Esophagus squamous epithelium (tissue), 4 donors: Measurements from ENCODE around the gene ARHGAP42.

ENCODE experiments used
- POLR2A ChIP-seq, 4 donors: fragments of 450-650 bp; IDR thresholded peaks; one replicate each; pipeline ENCODE4 v1.6.1; 2017; ENCODE audit warnings: antibody characterized with exemption in 4 of 4, mild to moderate bottlenecking in 4 of 4, moderate library complexity in 3 of 4
- TF ChIP-seq, protein P1 (sequence below), 6 experiments: fragments of 450-650 bp in 4 of 6; fragments of 200-600 bp in 2 of 6; sonication (generic) in 2 of 6; IDR thresholded peaks; one replicate each; pipeline ENCODE4 v1.5.1; 2016 to 2019; ENCODE audit warnings: antibody characterized with exemption in 6 of 6, mild to moderate bottlenecking in 4 of 6, moderate library complexity in 4 of 6

- TF ChIP-seq, protein P1, sequence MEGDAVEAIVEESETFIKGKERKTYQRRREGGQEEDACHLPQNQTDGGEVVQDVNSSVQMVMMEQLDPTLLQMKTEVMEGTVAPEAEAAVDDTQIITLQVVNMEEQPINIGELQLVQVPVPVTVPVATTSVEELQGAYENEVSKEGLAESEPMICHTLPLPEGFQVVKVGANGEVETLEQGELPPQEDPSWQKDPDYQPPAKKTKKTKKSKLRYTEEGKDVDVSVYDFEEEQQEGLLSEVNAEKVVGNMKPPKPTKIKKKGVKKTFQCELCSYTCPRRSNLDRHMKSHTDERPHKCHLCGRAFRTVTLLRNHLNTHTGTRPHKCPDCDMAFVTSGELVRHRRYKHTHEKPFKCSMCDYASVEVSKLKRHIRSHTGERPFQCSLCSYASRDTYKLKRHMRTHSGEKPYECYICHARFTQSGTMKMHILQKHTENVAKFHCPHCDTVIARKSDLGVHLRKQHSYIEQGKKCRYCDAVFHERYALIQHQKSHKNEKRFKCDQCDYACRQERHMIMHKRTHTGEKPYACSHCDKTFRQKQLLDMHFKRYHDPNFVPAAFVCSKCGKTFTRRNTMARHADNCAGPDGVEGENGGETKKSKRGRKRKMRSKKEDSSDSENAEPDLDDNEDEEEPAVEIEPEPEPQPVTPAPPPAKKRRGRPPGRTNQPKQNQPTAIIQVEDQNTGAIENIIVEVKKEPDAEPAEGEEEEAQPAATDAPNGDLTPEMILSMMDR (IDR thresholded peaks at IDR 0.05), result no peak
- no peak for TF ChIP-seq POLR2A (IDR thresholded peaks at IDR 0.05)
Measured at GRCh38 chr11:100929377-100929776, 242.3 kb downstream of the ARHGAP42 start.
